SK-N-SH treated with all-trans-retinoic acid at 6 μM for 48 hours (cell line): ENCODE measurements around the gene PRICKLE3.
"Not testable (repeated sequence)": the region's sequence is repeated elsewhere in the genome, so short reads cannot be mapped to it uniquely, and the experiment has no call there.

Source experiments
- ARNTL ChIP-seq: fragments of 450-650 bp; formaldehyde crosslinking; IDR thresholded peaks from 2 replicates; pipeline ENCODE4 v1.5.0; 2020; ENCODE audit warnings: low read depth, mild to moderate bottlenecking, moderate library complexity, borderline replicate concordance
- ZNF565 ChIP-seq: fragments of 450-650 bp; formaldehyde crosslinking; conservative IDR thresholded peaks from 2 replicates; pipeline ENCODE4 v1.5.0; 2020; ENCODE audit warnings: low read depth, mild to moderate bottlenecking, moderate library complexity

DNA sequence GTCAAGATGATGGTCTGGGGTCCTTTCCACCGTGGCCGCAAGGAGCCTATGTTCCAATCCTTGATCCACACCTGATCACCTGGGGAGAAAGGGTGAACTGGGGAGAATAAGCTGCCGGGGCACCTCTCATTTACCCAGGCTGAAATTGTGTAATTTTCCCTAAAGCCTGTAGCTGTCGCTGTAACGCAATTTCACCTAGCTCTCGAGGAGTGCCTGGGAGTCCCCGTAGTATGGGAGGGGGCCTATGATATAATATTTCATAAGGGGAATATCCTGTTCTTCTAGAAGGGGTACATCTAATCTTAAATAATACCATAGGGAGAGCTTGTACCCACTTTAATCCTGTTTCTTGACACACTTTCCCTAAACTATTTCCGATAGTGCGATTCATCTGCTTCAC, 43.9 kb downstream of the PRICKLE3 start:
- not testable (repeated sequence) for TF ChIP-seq ARNTL, ZNF565 (CRISPR knock-in tag)
